NB4 (cell line): ENCODE results near the gene IL17RC.

Experiments used
- MYC ChIP-seq: IDR thresholded peaks from 2 replicates; pipeline ENCODE4 v1.6.1; 2011; ENCODE audit warnings: low read depth, low read length
- POLR2A ChIP-seq: IDR thresholded peaks from 2 replicates; pipeline ENCODE4 v1.6.1; 2011; ENCODE audit warnings: mild to moderate bottlenecking; ENCODE audit not compliant: insufficient read length; ENCODE audit errors: extremely low read depth
- TF ChIP-seq, protein P1 (sequence below): IDR thresholded peaks from one replicate; pipeline ENCODE4 v1.5.1; 2012; ENCODE audit warnings: low read depth, low read length
- TF ChIP-seq, protein P2 (sequence below): IDR thresholded peaks from 2 replicates; pipeline ENCODE4 v1.6.1; 2011; ENCODE audit warnings: low read depth, low read length

DNA sequence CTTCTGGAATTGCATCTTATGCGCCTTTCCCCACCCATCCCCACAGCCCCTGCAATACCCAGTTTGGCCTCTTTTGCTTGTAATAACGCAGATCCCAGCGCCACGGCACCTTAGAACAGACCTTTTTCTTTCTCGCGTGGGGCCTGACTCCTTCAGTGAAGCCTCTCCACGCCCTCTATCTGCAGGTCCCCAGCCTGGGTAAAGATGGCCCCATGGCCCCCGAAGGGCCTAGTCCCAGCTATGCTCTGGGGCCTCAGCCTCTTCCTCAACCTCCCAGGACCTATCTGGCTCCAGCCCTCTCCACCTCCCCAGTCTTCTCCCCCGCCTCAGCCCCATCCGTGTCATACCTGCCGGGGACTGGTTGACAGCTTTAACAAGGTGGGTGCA, 17.3 kb downstream of the IL17RC start:
- TF ChIP-seq, protein P1, sequence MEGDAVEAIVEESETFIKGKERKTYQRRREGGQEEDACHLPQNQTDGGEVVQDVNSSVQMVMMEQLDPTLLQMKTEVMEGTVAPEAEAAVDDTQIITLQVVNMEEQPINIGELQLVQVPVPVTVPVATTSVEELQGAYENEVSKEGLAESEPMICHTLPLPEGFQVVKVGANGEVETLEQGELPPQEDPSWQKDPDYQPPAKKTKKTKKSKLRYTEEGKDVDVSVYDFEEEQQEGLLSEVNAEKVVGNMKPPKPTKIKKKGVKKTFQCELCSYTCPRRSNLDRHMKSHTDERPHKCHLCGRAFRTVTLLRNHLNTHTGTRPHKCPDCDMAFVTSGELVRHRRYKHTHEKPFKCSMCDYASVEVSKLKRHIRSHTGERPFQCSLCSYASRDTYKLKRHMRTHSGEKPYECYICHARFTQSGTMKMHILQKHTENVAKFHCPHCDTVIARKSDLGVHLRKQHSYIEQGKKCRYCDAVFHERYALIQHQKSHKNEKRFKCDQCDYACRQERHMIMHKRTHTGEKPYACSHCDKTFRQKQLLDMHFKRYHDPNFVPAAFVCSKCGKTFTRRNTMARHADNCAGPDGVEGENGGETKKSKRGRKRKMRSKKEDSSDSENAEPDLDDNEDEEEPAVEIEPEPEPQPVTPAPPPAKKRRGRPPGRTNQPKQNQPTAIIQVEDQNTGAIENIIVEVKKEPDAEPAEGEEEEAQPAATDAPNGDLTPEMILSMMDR, result no peak
- TF ChIP-seq POLR2A (no peak), MYC (no peak)
- TF ChIP-seq, protein P2, sequence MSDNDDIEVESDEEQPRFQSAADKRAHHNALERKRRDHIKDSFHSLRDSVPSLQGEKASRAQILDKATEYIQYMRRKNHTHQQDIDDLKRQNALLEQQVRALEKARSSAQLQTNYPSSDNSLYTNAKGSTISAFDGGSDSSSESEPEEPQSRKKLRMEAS, result no peak
